BLaER1 treated with 17β-estradiol and CSF1 and Interleukin-3, amounts not matched to agents 10 nM and 100 nM (cell line): ENCODE measurements around the gene VSIG10L2.

Source experiments
- H3K27ac ChIP-seq, 11 experiments: shearing (Covaris generic); formaldehyde crosslinking; 2 replicates each; pipeline ENCODE4 v1.8.1; 2022
- H3K27me3 ChIP-seq, 11 experiments: shearing (Covaris generic); formaldehyde crosslinking; 2 replicates each; pipeline ENCODE4 v1.8.1; 2022
- H3K36me3 ChIP-seq, 11 experiments: shearing (Covaris generic); formaldehyde crosslinking; 2 replicates each; pipeline ENCODE4 v1.8.1; 2022
- H3K4me1 ChIP-seq, 10 experiments: shearing (Covaris generic); formaldehyde crosslinking; 2 replicates each; pipeline ENCODE4 v1.8.1; 2022
- H3K4me2 ChIP-seq, 11 experiments: shearing (Covaris generic); formaldehyde crosslinking; 2 replicates each; pipeline ENCODE4 v1.8.1; 2022
- H3K4me3 ChIP-seq, 10 experiments: shearing (Covaris generic); formaldehyde crosslinking; 2 replicates each; pipeline ENCODE4 v1.8.1; 2022
- H3K9ac ChIP-seq, 11 experiments: shearing (Covaris generic); formaldehyde crosslinking; 2 replicates each; pipeline ENCODE4 v1.8.1; 2022
- H3K9me3 ChIP-seq, 11 experiments: shearing (Covaris generic); formaldehyde crosslinking; replicated peaks in 1 of 11; 2 replicates each; pipeline ENCODE4 v1.8.1; 2022
- H4K20me1 ChIP-seq, 11 experiments: shearing (Covaris generic); formaldehyde crosslinking; 2 replicates each; pipeline ENCODE4 v1.8.1; 2022
- Cebpa-rat ChIP-seq, 11 experiments: shearing (Covaris generic); IDR thresholded peaks; 2 replicates each; pipeline ENCODE4 v1.8.1; 2022

The VSIG10L2 gene

DNA sequence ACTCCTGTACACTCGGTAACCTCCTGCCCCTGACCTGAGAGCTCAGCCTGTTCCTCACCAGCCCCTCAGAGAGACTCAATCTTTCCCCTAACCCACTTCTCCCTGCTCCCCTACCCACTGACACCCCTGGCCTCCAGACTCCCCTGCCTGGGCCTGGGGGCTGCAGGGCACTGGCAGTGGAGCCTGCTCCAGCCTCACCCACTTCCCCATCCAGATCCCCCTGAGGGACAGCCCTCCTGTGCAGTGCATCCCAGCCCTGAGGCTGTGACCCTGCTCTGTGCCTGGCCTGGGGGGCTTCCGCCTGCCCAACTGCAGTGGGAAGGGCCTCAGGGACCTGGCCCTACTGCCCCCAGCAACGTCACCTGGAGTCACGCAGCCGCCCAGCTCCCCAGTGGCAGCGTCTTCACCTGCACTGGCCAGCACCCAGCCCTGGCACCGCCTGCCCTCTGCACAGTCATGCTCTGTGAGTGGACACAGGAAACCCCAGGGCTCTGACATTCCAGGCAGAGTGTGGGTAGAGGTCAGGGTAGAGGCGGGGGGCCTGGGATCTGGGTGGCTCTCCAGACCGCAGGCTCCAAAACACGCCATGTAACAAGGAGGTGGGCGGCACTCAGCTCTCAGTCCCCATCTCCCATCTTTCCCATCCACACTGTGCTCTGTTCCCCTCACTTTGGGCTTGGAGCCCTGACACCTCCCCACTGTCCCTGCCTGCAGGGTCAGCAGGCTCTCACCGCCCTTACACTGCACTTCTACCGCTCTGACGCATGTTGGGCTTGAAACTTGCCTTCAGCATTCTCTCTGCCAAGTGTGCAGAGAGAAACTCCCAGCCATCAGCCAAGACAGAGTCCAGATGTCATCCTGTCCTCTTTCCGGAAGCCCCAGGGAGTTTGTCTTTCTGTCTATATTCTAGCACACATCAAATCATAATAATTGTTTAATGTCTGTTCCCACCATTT, 5.1 kb downstream of the VSIG10L2 start:
- H3K27me3 ChIP-seq: no peaks in the 10 kb centered on the region
- H4K20me1 ChIP-seq: no peaks in the 10 kb centered on the region
- H3K4me3 ChIP-seq: no peak overlapping the region
- no peak for TF ChIP-seq Cebpa-rat (IDR thresholded peaks at IDR 0.05)
- no peaks in the 10 kb centered on the region for H3K36me3 ChIP-seq
- no peak overlapping the region for H3K27ac ChIP-seq
- peaks cover 0 to 38% (median 25%) of the 10 kb centered on the region in 10 experiments; a peak in 18 of 20 replicates for H3K4me1 ChIP-seq
- no peak overlapping the region; a peak in 1 of 22 replicates for H3K9ac ChIP-seq
- no peaks in the 10 kb centered on the region for H3K9me3 ChIP-seq
- peak overlapping the region in 1 of 11 experiments; percentile 10; a peak in 1 of 22 replicates for H3K4me2 ChIP-seq

DNA sequence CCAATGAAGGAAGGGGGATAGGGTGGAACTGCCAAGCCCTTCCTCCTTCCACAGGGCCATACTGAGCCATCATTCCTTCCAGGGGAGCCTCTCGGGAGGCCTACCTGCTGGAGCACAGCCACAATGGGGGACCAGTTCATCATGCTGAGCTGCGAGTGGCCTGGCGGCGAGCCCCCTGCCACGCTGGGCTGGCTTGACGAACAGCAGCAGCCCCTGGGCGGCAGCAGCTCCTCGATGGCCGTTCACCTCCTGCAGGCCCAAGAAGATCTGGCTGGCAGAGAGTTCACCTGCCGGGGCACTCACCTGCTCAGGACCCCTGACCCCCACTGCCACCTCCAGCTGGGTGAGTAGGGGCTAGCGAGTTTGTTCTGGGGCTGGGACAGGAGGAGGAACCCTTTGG, 5.9 kb downstream of the VSIG10L2 start:
- H3K9me3 ChIP-seq: no peaks in the 10 kb centered on the region
- H3K36me3 ChIP-seq: no peaks in the 10 kb centered on the region
- no peak overlapping the region for H3K4me2 ChIP-seq
- no peak overlapping the region for H3K9ac ChIP-seq
- no peaks in the 10 kb centered on the region for H4K20me1 ChIP-seq
- H3K27me3 ChIP-seq: no peaks in the 10 kb centered on the region
- no peak for TF ChIP-seq Cebpa-rat (IDR thresholded peaks at IDR 0.05)
- no peak overlapping the region for H3K4me3 ChIP-seq
- peaks cover 0 to 33% (median 20%) of the 10 kb centered on the region in 10 experiments; a peak in 18 of 20 replicates for H3K4me1 ChIP-seq
- no peak overlapping the region for H3K27ac ChIP-seq

DNA sequence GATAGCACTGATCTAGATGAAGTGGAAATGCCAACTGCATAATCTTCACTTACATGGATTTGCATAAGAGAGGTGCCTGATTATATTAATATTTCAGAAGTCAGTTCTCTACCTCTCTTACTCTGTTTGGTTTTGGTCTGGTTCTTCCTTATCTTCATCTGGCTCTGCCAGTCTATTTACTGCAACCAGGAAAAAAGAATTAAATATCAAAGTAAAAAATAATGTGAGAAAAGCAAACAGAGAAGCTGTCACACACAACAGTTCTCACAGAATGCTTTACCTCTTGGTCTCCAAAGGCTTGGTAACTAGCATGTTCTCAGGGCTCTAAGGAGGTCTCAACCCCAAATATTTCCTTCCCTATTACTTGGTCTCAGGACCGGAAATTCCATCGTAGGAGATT, 6.7 kb downstream of the VSIG10L2 start:
- TF ChIP-seq Cebpa-rat (IDR thresholded peaks at IDR 0.05): no peak
- H3K9me3 ChIP-seq: no peaks in the 10 kb centered on the region
- no peak overlapping the region for H3K4me2 ChIP-seq
- no peak overlapping the region for H3K4me3 ChIP-seq
- no peak overlapping the region for H3K27ac ChIP-seq
- H3K36me3 ChIP-seq: no peaks in the 10 kb centered on the region
- no peaks in the 10 kb centered on the region for H4K20me1 ChIP-seq
- no peaks in the 10 kb centered on the region for H3K27me3 ChIP-seq
- H3K4me1 ChIP-seq: peaks cover 0 to 24% (median 12%) of the 10 kb centered on the region in 10 experiments; a peak in 17 of 20 replicates
- no peak overlapping the region for H3K9ac ChIP-seq

DNA sequence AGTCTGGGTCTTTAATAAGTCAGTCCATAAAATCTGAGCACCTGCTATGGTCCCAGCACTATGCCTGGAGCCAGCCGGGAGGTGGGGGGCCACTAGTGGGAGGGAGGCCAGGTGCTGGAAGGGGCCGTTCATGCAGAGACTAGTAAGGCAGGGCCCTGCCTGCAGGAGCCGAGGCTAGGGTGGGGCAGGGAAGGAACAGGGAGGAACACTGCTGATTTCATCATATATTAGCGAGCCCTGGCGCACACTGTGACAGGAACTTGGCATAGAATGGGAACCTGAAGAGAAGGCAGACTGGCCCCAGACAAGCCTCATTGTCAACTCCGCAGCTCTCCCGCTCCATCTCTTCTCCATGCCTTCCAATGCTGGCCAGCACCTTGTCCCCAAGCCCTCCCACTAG, 7.1 kb downstream of the VSIG10L2 start:
- Histone ChIP-seq H3K27ac (no peak overlapping the region), H3K4me3 (no peak overlapping the region), H3K27me3 (no peaks in the 10 kb centered on the region), H4K20me1 (no peaks in the 10 kb centered on the region), H3K4me2 (no peak overlapping the region), H3K36me3 (no peaks in the 10 kb centered on the region), H3K4me1 (peaks cover 0 to 20% (median 8%) of the 10 kb centered on the region in 10 experiments; a peak in 17 of 20 replicates), H3K9me3 (no peaks in the 10 kb centered on the region; a peak in 1 of 22 replicates), H3K9ac (no peak overlapping the region)
- no peak for TF ChIP-seq Cebpa-rat (IDR thresholded peaks at IDR 0.05)

DNA sequence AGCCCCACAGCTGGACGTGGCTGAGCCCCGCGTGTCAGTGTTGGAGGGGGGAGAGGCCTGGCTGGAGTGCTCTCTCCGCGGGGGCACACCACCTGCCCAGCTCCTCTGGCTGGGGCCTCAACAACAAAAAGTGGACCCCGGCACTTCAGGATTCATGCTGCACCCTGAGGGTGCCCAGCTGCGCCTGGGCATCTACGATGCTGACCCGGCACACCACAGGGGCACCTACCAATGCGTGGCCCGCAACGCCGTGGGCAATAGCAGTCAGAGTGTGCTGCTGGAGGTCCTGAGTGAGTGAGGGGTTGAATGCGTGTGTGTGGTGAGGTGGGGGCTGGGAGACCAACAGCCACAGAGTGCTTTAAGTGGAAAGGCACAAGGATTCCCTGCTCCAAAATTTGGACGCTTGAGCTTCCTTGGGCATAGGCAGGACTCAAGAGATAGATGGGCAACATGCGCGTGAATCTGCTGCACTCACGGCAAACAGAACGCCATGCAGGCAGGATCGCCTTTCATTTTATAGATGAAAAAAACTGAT, 7.6 kb downstream of the VSIG10L2 start:
- Histone ChIP-seq H3K4me2 (no peak overlapping the region), H4K20me1 (no peaks in the 10 kb centered on the region), H3K9ac (no peak overlapping the region), H3K9me3 (no peaks in the 10 kb centered on the region; a peak in 1 of 22 replicates), H3K4me3 (no peak overlapping the region), H3K4me1 (peaks cover 0 to 15% (median 3%) of the 10 kb centered on the region in 10 experiments; a peak in 13 of 20 replicates), H3K27ac (no peak overlapping the region), H3K27me3 (no peaks in the 10 kb centered on the region), H3K36me3 (no peaks in the 10 kb centered on the region)
- TF ChIP-seq Cebpa-rat (IDR thresholded peaks at IDR 0.05): no peak

DNA sequence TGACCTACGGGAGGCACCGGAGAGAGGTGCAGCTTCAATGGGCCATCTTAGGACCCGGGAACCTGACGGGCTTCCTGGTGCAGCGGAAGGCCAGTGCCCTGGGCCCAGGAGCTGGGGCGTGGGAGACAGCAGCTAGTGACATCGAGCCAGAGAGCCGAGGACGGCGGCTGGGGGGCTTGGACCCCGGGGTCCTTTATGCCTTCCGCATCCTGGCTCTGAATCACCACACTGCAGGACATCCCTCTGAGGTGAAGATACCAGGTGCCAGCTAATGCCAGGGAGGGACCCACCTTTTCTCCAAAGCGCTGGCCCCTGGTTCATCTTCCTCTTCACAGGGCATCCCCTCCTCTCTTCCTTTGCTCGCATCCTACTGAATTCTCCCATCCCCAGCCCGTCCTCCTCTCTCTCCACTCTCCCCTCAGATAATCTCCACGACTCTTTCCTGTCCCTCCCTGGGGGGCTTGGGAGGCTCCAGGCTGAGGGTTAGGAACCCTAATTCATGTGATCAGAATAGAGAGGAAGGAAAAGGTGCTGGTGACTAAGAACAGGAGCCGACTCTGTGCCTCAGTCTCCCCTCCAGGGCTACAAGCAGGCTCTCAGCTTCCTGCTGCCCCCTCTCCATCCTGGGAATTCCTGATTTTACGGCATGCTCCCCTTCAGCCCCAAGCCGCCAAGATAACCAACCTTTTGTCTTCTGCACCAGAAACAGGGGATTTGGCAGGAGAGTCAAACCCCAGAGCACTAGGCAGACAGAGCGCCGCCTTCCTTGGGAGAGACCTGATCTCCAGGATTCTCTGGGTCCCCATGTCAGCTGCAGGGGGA, 8.5 kb downstream of the VSIG10L2 start:
- H3K9ac ChIP-seq: no peak overlapping the region
- no peaks in the 10 kb centered on the region for H4K20me1 ChIP-seq
- no peak overlapping the region for H3K27ac ChIP-seq
- peaks cover 0 to 12% (median 0%) of the 10 kb centered on the region in 10 experiments; a peak in 3 of 20 replicates for H3K4me1 ChIP-seq
- H3K4me3 ChIP-seq: no peak overlapping the region
- no peaks in the 10 kb centered on the region for H3K36me3 ChIP-seq
- TF ChIP-seq Cebpa-rat (IDR thresholded peaks at IDR 0.05): no peak
- H3K4me2 ChIP-seq: no peak overlapping the region
- no peaks in the 10 kb centered on the region for H3K27me3 ChIP-seq
- no peaks in the 10 kb centered on the region; a peak in 1 of 22 replicates for H3K9me3 ChIP-seq

DNA sequence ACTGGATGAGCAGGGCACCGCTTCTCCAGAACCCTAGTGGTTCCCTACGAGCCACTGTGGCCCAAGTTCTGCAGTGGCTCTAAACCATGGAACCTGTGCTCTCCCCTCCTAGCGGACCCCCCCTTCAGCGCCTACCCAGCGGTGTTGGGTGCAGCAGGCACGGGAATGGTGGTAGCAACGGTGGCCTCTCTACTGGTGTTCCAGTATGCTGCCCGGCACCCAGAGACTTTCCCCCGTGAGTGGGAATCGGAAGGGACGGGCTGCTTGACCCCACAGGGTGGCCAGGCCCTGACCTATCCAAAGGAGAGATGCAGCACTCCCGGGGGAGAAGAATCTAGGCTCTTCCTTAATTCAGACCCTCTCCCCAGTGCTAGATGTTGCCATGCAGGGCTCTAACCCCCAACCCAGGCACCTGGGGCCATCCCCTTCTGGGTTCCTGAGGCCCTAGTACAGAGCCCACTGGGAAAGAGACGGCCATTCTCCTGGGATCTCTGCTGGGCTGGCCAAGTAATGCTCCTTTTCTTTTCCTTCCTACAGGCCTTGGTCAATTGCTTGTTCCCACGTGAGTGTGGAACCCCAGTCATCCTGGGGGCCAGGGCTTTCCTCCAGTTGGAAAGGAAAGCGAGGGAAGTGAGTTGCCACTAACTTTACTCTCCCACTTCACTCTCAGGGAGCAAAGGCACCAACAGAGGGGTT, 9.2 kb downstream of the VSIG10L2 start:
- H3K9me3 ChIP-seq: no peaks in the 10 kb centered on the region; a peak in 1 of 22 replicates
- no peak overlapping the region for H3K27ac ChIP-seq
- no peak for TF ChIP-seq Cebpa-rat (IDR thresholded peaks at IDR 0.05)
- no peak overlapping the region for H3K9ac ChIP-seq
- no peaks in the 10 kb centered on the region for H4K20me1 ChIP-seq
- no peak overlapping the region for H3K4me3 ChIP-seq
- no peaks in the 10 kb centered on the region for H3K36me3 ChIP-seq
- H3K4me1 ChIP-seq: peaks cover 0 to 12% (median 0%) of the 10 kb centered on the region in 10 experiments; a peak in 3 of 20 replicates
- no peak overlapping the region for H3K4me2 ChIP-seq
- H3K27me3 ChIP-seq: no peaks in the 10 kb centered on the region

DNA sequence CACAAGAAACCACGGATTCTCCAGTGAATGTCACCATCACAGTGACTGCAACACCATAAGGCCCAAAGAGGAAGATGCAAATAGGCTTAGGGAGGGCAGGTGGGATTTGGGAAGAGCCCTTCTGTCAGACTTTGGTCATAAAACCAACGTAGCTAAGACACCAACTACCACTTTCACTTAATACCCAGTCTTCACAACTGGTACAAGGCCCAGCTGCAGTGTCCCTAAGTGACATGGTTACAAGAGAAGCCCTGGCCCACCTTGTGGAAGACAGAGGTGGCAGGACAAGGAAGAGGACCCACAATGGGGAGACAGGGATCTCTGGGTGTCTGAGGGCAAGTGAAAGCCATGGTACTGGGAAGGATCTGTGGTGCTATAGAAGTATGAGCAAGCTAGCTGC, 10.0 kb downstream of the VSIG10L2 start:
- no peak for TF ChIP-seq Cebpa-rat (IDR thresholded peaks at IDR 0.05)
- no peaks in the 10 kb centered on the region for H4K20me1 ChIP-seq
- no peak overlapping the region for H3K9ac ChIP-seq
- H3K27me3 ChIP-seq: no peaks in the 10 kb centered on the region
- H3K4me2 ChIP-seq: no peak overlapping the region
- H3K36me3 ChIP-seq: no peaks in the 10 kb centered on the region
- no peak overlapping the region for H3K4me3 ChIP-seq
- peaks cover 0 to 4% (median 0%) of the 10 kb centered on the region in 10 experiments; a peak in 2 of 20 replicates for H3K4me1 ChIP-seq
- H3K27ac ChIP-seq: no peak overlapping the region
- H3K9me3 ChIP-seq: no peaks in the 10 kb centered on the region; a peak in 1 of 22 replicates
